Kidney epithelial cell (primary cell): Measurements from ENCODE around the gene IL1RN. TPM values are rescaled to one million over a fixed set of nuclear protein-coding genes. Genes with fewer than 3 reads are reported as not detected.

Source experiments
- DNase-seq: peaks from one replicate; pipeline ENCODE4 v3.0.0-alpha.2; 2010; ENCODE audit warnings: low read depth
- H3K27me3 ChIP-seq: 2 replicates; pipeline ENCODE4 v1.6.0; 2011; ENCODE audit warnings: low read length; ENCODE audit not compliant: control insufficient read depth, insufficient read depth
- H3K36me3 ChIP-seq: 2 replicates; pipeline ENCODE4 v1.5.1; 2011; ENCODE audit warnings: low read length; ENCODE audit not compliant: control insufficient read depth, insufficient read depth
- H3K4me3 ChIP-seq: 2 replicates; pipeline ENCODE4 v1.5.1; 2011; ENCODE audit warnings: low read depth, mild to moderate bottlenecking, control low read depth, low read length
- total RNA-seq: library from RNA; depleted of rRNA; stranded (reverse); fragments of >200 nt; gene quantifications from 2 replicates; pipeline ENCODE4 v1.2.3, GENCODE V29; 2015
- TF ChIP-seq, protein P1 (sequence below): IDR thresholded peaks from 2 replicates; pipeline ENCODE4 v1.5.1; 2011; ENCODE audit warnings: mild to moderate bottlenecking, moderate library complexity, low read length, control low read depth, inconsistent platforms; ENCODE audit not compliant: insufficient read depth, poor library complexity, severe bottlenecking

Gene IL1RN
- total RNA-seq, 1 donor from 2014 or later = 11.3 TPM

DNA sequence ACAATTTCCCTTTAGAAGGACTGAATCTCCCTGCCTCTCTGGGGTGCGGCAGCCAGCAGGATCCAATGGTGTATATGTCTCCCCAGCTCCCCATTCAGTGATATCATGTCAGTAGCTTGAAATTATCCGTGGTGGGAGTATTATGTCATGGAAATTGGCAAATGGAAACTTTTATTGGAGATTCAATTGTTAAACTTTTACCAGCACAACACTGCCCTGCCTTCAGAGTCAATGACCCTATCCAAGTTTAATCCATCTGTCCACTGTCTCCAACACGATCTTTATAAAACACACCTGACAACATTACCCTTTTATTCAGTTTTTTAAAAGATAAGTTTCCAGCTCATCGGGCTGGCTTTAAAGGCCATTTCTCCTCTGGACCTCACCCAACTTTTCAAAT is 5.0 kb upstream of the IL1RN start:
- Histone ChIP-seq H3K4me3 (no peak overlapping the region), H3K36me3 (no peaks in the 10 kb centered on the region), H3K27me3 (no peaks in the 10 kb centered on the region)
- TF ChIP-seq, protein P1, sequence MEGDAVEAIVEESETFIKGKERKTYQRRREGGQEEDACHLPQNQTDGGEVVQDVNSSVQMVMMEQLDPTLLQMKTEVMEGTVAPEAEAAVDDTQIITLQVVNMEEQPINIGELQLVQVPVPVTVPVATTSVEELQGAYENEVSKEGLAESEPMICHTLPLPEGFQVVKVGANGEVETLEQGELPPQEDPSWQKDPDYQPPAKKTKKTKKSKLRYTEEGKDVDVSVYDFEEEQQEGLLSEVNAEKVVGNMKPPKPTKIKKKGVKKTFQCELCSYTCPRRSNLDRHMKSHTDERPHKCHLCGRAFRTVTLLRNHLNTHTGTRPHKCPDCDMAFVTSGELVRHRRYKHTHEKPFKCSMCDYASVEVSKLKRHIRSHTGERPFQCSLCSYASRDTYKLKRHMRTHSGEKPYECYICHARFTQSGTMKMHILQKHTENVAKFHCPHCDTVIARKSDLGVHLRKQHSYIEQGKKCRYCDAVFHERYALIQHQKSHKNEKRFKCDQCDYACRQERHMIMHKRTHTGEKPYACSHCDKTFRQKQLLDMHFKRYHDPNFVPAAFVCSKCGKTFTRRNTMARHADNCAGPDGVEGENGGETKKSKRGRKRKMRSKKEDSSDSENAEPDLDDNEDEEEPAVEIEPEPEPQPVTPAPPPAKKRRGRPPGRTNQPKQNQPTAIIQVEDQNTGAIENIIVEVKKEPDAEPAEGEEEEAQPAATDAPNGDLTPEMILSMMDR = no peak
- no peak for DNase-seq

DNA sequence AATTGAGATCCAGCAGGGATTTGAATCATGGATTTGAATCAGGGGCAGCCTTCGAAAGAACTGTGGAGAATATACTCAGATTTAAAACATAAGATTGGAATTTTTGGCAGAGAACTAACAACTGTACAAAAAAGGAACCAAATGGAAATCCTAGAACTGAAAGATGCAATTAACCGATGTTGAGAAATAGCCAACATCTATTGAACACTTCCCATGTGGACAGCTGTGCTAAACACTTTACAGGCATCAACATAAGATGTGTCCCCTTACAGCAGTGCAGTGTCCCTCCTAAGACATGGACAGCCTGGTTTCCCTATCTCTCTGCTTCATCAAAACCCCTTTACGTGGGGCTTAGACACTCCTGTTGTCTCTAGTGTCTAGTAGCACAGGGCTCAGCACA is 3.7 kb upstream of the IL1RN start:
- TF ChIP-seq, protein P1 = no peak
- Histone ChIP-seq H3K27me3 (no peaks in the 10 kb centered on the region), H3K4me3 (no peak overlapping the region), H3K36me3 (no peaks in the 10 kb centered on the region)
- DNase-seq = no peak

DNA sequence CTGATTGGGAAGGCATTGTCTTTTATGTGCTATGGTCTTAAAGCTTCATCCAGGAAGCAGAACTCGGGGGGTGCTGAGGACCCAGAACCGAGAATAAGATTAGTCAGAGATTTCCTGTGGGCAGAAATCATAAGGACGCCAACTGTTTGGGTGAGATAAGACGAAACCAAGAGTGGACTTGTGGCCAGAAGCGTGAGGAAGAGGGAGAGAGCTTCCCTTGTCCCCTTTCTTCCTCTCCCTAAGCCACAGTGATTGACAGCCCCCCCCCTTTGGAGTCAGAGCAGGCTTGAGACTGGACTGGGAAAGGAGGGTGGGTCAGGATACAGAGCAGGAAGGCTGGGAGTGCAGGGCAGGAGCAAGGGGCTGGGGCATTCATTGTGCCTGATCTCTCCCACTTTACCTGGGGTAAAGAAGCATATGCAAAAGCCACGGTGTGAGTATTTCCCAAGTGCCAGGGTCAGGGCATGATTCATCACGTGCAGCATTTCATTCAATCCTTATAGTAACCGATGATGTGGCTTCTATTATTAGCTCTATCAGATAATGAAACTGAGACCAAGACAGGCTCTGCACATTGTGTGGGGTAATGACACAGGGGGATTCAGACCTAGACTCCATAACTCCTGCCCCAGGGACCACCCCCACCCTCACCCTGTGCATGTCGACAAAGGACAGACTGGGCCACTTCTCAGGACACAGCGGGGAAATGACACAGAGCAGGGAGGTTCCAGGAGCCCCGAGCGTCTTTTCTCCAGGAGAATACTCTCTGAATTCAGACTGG is 3.0 kb upstream of the IL1RN start:
- no peaks in the 10 kb centered on the region for H3K36me3 ChIP-seq
- DNase-seq = no peak
- no peak overlapping the region for H3K4me3 ChIP-seq
- TF ChIP-seq, protein P1 = no peak
- no peaks in the 10 kb centered on the region for H3K27me3 ChIP-seq

DNA sequence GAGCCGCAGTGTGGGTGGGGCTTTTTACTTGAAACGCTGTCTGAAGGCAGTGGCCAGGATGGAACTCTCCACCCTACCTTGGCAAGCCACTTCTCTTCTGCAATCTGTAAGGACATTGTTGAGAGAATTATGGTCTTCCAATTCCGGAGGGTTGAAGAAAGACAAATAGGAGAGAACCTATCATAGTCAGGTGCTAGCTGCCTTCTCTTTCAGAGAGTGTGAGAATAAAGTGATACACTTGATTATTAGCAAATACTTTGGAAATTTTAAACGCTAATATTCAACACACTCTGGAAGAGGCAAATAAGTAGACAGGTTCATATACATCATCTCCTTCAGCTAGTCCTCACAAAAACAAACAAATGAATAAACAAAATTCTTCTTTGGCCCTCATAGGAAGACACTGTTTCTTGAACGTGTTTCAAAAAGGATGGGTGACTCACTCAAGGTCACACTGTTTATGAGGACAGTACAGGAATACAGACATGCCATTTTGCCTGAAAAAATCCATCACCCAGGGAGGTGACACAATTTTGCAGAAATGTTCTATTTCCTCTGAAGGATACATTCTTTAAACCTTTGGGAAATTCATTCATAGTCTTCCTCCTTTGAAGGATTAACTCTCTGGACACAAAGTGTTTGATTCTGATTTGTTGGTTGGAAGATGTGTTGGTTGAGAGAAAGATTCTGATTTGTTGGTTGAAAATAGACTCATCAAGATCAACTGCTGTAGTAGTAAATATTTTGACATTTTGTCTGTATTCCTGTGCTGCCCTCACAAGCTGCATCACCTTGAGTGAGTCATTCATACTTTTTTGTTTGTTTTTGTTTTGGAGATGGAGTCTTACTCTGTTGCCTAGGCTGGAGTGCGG is 2.2 kb upstream of the IL1RN start:
- no peaks in the 10 kb centered on the region for H3K36me3 ChIP-seq
- H3K4me3 ChIP-seq = no peak overlapping the region
- no peak for DNase-seq
- TF ChIP-seq, protein P1 = no peak
- H3K27me3 ChIP-seq = no peaks in the 10 kb centered on the region

DNA sequence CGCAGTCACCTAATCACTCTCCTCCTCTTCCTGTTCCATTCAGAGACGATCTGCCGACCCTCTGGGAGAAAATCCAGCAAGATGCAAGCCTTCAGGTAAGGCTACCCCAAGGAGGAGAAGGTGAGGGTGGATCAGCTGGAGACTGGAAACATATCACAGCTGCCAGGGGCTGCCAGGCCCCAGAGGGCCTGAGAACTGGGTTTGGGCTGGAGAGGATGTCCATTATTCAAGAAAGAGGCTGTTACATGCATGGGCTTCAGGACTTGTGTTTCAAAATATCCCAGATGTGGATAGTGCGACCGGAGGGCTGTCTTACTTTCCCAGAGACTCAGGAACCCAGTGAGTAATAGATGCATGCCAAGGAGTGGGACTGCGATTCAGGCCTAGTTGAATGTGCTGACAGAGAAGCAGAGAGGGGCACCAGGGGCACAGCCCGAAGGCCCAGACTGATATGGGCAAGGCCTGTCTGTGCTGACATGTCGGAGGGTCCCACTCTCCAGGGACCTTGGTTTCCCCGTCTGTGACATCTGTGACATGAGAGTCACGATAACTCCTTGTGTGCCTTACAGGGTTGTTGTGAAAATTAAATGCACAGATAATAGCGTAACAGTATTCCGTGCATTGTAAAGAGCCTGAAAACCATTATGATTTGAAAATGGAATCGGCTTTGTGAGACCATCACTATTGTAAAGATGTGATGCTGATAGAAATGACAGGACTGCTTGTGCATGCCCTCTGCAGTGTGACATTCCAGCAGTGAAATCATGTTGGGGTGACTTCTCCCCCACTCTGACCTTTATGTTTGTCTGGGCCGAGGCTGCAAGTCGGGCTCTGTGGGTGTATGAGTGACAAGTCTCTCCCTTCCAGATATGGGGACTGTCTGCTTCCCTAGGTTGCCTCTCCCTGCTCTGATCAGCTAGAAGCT is 510 bp downstream of the IL1RN start:
- Histone ChIP-seq H3K4me3 (no peak overlapping the region), H3K36me3 (no peaks in the 10 kb centered on the region), H3K27me3 (no peaks in the 10 kb centered on the region)
- TF ChIP-seq, protein P1 = no peak
- DNase-seq = no peak
